ENCODE results near the gene RETN.

Gene RETN

GRCh38 chr19:7685546-7686445, 16.9 kb downstream of the RETN start:
- DNase-seq: no peak

- no peak for DNase-seq
Observed at GRCh38 chr19:7687177-7687576, 18.3 kb downstream of the RETN start.

- no peak for DNase-seq
Observed at GRCh38 chr19:7689165-7689564, 20.3 kb downstream of the RETN start.

- no peak for DNase-seq
Observed at GRCh38 chr19:7690779-7691258, 22.0 kb downstream of the RETN start.

- DNase-seq: no peak
Observed at GRCh38 chr19:7691497-7691896, 22.6 kb downstream of the RETN start.

- no peak for DNase-seq
Observed at GRCh38 chr19:7692417-7693088, 23.7 kb downstream of the RETN start.

- no peak for DNase-seq
Observed at GRCh38 chr19:7694499-7694898, 25.6 kb downstream of the RETN start.

GRCh38 chr19:7697721-7698287, 29.0 kb downstream of the RETN start:
- no peak for DNase-seq

GRCh38 chr19:7698583-7698982, 29.7 kb downstream of the RETN start:
- no peak for DNase-seq

- DNase-seq: no peak
Observed at GRCh38 chr19:7699003-7699402, 30.2 kb downstream of the RETN start.

- no peak for DNase-seq
Observed at GRCh38 chr19:7699417-7700401, 30.9 kb downstream of the RETN start.

GRCh38 chr19:7701049-7701653, 32.3 kb downstream of the RETN start:
- DNase-seq: no peak

- DNase-seq: no peak
Observed at GRCh38 chr19:7701654-7702457, 33.0 kb downstream of the RETN start, which contains the start of gene FCER2. Gene FCER2 (minus strand): TSS chr19:7702131. CDS start chr19:7699760, 2,371 bp downstream.

GRCh38 chr19:7703332-7703731, 34.5 kb downstream of the RETN start:
- DNase-seq: no peak

- no peak for DNase-seq
Observed at GRCh38 chr19:7704280-7705060, 35.6 kb downstream of the RETN start.

GRCh38 chr19:7705387-7706187, 36.7 kb downstream of the RETN start:
- peak; percentile 68 to 71 for DNase-seq

GRCh38 chr19:7706188-7706954, 37.5 kb downstream of the RETN start:
- DNase-seq: no peak

GRCh38 chr19:7706955-7707456, 38.2 kb downstream of the RETN start:
- DNase-seq: no peak

All from activated CD4-positive, alpha-beta T cell treated with anti-CD3 and anti-CD28 coated beads, Interleukin-2, amount 50 U/mL, for 4 hours (primary cell).